GM12873 (cell line): ENCODE measurements around the gene KRTAP9-6.
"Not testable (repeated sequence)": the region's sequence is repeated elsewhere in the genome, so short reads cannot be mapped to it uniquely, and the experiment has no call there.

ENCODE experiments used
- CTCF ChIP-seq: IDR thresholded peaks from 2 replicates; pipeline ENCODE4 v1.5.1; 2012; ENCODE audit warnings: low read depth, mild to moderate bottlenecking, moderate library complexity, low read length, control low read depth; ENCODE audit not compliant: insufficient read depth; ENCODE audit errors: missing control alignments

The KRTAP9-6 gene

GRCh38 chr17:41265078-41265477 is at the start of gene KRTAP9-6:
TSS of gene KRTAP9-6 (plus strand) at chr17:41265378. CDS start at chr17:41265378, 0 bp downstream.
- no peak for TF ChIP-seq CTCF

GRCh38 chr17:41215681-41216080 is 49.5 kb upstream of the KRTAP9-6 start:
- no peak for TF ChIP-seq CTCF

DNA sequence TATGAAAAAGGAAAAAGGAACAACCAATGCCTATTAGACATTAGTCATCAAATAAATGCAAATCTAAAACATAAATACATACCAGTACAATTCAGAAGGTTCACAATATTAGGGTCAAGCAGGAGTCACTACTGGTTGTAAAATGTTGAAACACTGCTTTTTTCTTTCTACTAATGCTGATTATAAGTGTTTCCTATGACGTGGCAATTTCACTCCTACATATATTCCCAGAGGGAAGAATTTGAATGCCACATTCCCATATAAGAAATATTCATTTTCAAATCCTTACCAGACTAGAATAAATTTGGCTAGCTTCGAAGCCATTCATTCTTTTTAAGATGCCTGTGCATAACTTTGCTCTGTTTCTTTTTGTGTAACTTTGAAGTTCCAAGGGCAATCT is 41.4 kb upstream of the KRTAP9-6 start:
- no peak for TF ChIP-seq CTCF

DNA sequence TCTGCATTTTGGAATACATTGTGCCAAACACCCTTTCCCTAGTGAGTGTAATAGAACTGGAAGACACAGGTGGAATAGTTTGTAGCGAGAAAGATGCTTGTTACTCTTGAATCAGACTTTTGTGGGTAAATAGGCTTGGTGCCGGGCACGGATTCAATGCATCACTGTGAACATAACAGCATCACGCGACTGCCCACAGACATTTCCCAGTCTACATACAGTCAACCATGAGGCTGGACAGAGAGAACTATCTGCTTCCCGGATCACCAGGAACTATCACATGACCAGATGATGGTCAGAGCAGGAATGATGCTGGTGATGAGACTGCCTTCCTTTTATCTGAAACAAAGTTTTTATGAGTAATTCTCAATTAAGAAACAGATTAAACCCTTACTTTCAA is 39.1 kb upstream of the KRTAP9-6 start:
- no peak for TF ChIP-seq CTCF

- TF ChIP-seq CTCF = not testable (repeated sequence)
Observed at GRCh38 chr17:41226598-41227095, 38.5 kb upstream of the KRTAP9-6 start, which contains the start of gene KRTAP9-2. TSS of gene KRTAP9-2 (plus strand) at chr17:41226648. CDS start at chr17:41226655, 7 bp downstream.

- TF ChIP-seq CTCF = no peak
Observed at GRCh38 chr17:41230094-41230493, 35.1 kb upstream of the KRTAP9-6 start.

GRCh38 chr17:41231731-41232130 is 33.4 kb upstream of the KRTAP9-6 start:
- TF ChIP-seq CTCF = no peak
